Erythroblast (primary cell): Measurements from ENCODE around the gene PCDHGC5.

ENCODE experiments used
- GATA1 ChIP-seq: IDR thresholded peaks from 2 replicates; pipeline ENCODE4 v1.6.1; 2011; ENCODE audit warnings: low read depth, mild to moderate bottlenecking, control low read depth, low read length, moderate library complexity
- POLR2A ChIP-seq: IDR thresholded peaks from 2 replicates; pipeline ENCODE4 v1.6.1; 2011; ENCODE audit warnings: mild to moderate bottlenecking, low read length

DNA sequence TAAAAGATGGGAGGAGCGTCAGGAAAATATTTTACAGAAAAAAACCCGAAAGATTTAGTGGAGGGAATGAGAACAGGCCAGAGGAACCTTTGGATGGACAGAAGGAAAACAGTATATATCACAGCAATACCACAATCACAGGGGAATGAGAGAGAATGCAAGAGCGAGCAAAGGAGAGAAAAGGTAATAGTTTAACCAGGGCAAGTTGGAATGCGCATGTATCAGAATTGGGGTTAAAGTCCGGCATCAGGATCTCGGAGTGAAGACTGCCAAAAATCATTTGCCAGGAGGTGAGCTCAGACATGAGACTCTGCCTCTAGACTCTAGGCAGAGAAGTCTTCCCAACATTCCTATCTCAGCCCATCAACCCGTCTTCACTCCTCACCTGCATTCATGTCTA is 36.8 kb downstream of the PCDHGC5 start:
- TF ChIP-seq POLR2A (no peak), GATA1 (no peak)
